ENCODE data around the gene ISM1. TPM values are rescaled to one million over a fixed set of nuclear protein-coding genes. Genes with fewer than 3 reads are reported as not detected.
"Not testable (repeated sequence)": the region's sequence is repeated elsewhere in the genome, so short reads cannot be mapped to it uniquely, and the experiment has no call there.

The ISM1 gene
- polyA plus RNA-seq, 3 donors: not detected

GRCh38 chr20:13234961-13235360 is 13.9 kb downstream of the ISM1 start:
- intact Hi-C loops (cut with micrococcal nuclease): no loop called here
- WGBS (ENCODE audit: insufficient coverage): no CpG with 5 or more reads among the region's 1 CpG

GRCh38 chr20:13236360-13236759 is 15.3 kb downstream of the ISM1 start:
- 56% methylated on average over 1 of the region's 2 CpGs for WGBS (ENCODE audit: insufficient coverage)
- H3K9ac ChIP-seq (ENCODE audit: insufficient read depth, low read length, poor library complexity, severe bottlenecking); H3K36me3 Mint-ChIP-seq; H4K20me1 ChIP-seq (ENCODE audit: insufficient read depth, low read length); H3K4me3 ChIP-seq (replicated peaks in 1 of 3; ENCODE audit: low read depth in 2 of 3, low read length in 3 of 3); H3K4me2 ChIP-seq (replicated peaks; ENCODE audit: extremely low read depth, low read length, poor library complexity, severe bottlenecking); H3K4me3 Mint-ChIP-seq; H3K27ac Mint-ChIP-seq; H3K9me3 ChIP-seq (replicated peaks in 1 of 2; ENCODE audit: control insufficient read depth in 1 of 2, insufficient read depth in 1 of 2, low read length in 2 of 2); H3K27ac ChIP-seq (ENCODE audit: low read depth in 1 of 2, low read length in 2 of 2); H3K27me3 ChIP-seq (ENCODE audit: control insufficient read depth in 2 of 2, insufficient read depth in 2 of 2, low read length in 2 of 2); DNase-seq; H3K79me2 ChIP-seq (ENCODE audit: insufficient read depth, low read length); H3K36me3 ChIP-seq (replicated peaks in 1 of 2; ENCODE audit: control insufficient read depth in 1 of 2, insufficient read depth in 2 of 2, low read length in 2 of 2); intact Hi-C loops (cut with micrococcal nuclease); H3K4me1 ChIP-seq (ENCODE audit: control insufficient read depth in 1 of 2, insufficient read depth in 2 of 2, low read length in 2 of 2); H2AFZ ChIP-seq (ENCODE audit: insufficient read depth, low read depth, low read length, poor library complexity, severe bottlenecking); H3K27me3 Mint-ChIP-seq (ENCODE audit: low read depth in 3 of 3); H3K4me1 Mint-ChIP-seq: not testable (repeated sequence)
- H3K9me3 Mint-ChIP-seq: peaks cover 2 to 10% (median 8%) of the 10 kb centered on the region in 7 donors

More at GRCh38 chr20:13234961-13235360, 13.9 kb downstream of the ISM1 start:
- Histone ChIP-seq H3K36me3 (replicated peaks in 1 of 2; ENCODE audit: control insufficient read depth in 1 of 2, insufficient read depth in 2 of 2, low read length in 2 of 2) (no peaks in the 10 kb centered on the region), H3K4me1 (ENCODE audit: control insufficient read depth in 1 of 2, insufficient read depth in 2 of 2, low read length in 2 of 2) (no peaks in the 10 kb centered on the region), H3K9ac (ENCODE audit: insufficient read depth, low read length, poor library complexity, severe bottlenecking) (no peak overlapping the region), H3K27ac (ENCODE audit: low read depth in 1 of 2, low read length in 2 of 2) (no peak overlapping the region), H3K9me3 (replicated peaks in 1 of 2; ENCODE audit: control insufficient read depth in 1 of 2, insufficient read depth in 1 of 2, low read length in 2 of 2) (no peaks in the 10 kb centered on the region), H3K27me3 (ENCODE audit: control insufficient read depth in 2 of 2, insufficient read depth in 2 of 2, low read length in 2 of 2) (no peaks in the 10 kb centered on the region), H2AFZ (ENCODE audit: insufficient read depth, low read depth, low read length, poor library complexity, severe bottlenecking) (no peak overlapping the region), H3K4me3 (replicated peaks in 1 of 3; ENCODE audit: low read depth in 2 of 3, low read length in 3 of 3) (no peak overlapping the region), H4K20me1 (ENCODE audit: insufficient read depth, low read length) (no peaks in the 10 kb centered on the region), H3K4me2 (replicated peaks; ENCODE audit: extremely low read depth, low read length, poor library complexity, severe bottlenecking) (no peak overlapping the region), H3K79me2 (ENCODE audit: insufficient read depth, low read length) (no peaks in the 10 kb centered on the region)
- Mint-ChIP-seq H3K4me1 (no peaks in the 10 kb centered on the region), H3K27me3 (ENCODE audit: low read depth in 3 of 3) (peaks cover 0 to 2% (median 0%) of the 10 kb centered on the region in 3 donors), H3K4me3 (no peak overlapping the region), H3K27ac (no peak overlapping the region), H3K36me3 (no peaks in the 10 kb centered on the region), H3K9me3 (peaks cover 2 to 10% (median 8%) of the 10 kb centered on the region in 7 donors)
- DNase-seq: no peak
- no peak for TF ChIP-seq CTCF (IDR thresholded peaks at IDR 0.05)
